ENCODE measurements around the gene COX18.

Gene COX18

GRCh38 chr4:73051625-73052024 lies 17.9 kb downstream of the COX18 start:
- no peak for DNase-seq

- no peak for DNase-seq
These were observed 23.6 kb downstream of the COX18 start for GRCh38 chr4:73045879-73046278.

GRCh38 chr4:73037057-73037456 lies 32.5 kb downstream of the COX18 start:
- no peak for DNase-seq

DNA sequence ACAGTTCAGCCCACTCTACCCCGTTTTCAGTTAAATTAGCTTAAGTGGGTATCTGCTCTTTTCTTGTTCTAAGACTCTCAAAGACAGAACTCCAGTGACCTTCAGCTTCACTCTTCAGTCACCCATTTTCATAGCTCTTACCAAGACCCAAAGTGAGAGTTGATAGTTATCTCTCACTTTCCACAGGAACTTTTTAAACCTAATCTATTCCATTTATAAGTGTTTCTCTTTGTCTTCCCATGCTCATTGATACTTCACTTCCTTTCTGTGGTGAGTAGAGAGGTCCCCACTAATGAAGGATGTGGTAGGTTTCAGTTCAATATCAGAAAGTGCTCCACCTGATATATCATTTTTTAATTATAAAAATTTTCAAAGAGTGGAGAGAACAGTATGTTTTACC lies 33.4 kb downstream of the COX18 start:
- no peak for DNase-seq

GRCh38 chr4:73034896-73035295 lies 34.6 kb downstream of the COX18 start:
- DNase-seq: no peak

- DNase-seq: no peak
These were observed 40.9 kb downstream of the COX18 start for GRCh38 chr4:73028621-73029020.

- no peak for DNase-seq
These were observed 47.9 kb downstream of the COX18 start for GRCh38 chr4:73021634-73022033.

DNA sequence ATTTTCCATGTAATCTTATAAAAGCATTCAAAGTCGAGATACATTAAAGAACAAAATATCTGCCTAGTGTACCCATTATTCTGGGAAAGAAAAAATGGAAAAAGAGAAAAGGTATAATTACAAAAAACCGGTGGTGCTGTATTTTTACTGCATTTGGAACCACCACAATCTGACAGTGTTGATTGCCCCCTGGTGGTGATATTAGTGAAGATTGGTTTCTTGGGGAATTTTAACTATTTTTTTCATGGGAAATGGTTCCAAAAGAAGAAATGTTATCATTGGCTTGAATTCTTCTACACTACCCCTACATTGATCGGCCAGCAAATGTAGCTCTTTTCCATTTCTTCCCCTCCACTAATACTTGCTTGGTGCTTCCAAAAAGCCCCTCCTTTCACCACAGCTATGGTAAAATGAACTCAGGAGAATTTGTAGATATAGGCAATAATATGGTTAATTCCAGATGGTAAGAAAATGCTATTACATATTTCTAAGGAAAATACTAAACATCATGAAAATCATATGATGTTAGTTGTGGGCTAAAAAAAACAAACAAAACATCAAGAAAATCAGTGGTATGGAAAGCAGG lies 50.0 kb downstream of the COX18 start:
- DNase-seq: no peak

DNA sequence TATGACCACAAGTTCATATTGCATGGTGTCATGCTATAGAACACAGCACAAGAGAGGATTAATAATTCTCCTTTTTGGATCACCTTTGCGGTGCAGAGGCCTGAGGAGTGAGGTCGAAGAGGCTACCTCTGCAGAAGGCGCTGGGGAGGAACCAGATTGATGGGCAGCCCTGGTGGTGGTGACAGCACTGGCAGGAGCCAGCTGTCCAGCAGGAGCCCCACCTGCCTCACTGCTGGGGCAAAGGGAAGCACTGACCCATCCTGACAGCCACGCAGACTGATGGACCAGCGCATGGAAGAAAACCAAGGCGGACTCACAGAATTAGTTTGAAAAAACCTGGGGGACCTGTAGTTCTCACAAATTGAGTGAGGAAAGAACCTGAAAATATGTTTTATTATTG lies 50.9 kb downstream of the COX18 start:
- no peak for DNase-seq

DNA sequence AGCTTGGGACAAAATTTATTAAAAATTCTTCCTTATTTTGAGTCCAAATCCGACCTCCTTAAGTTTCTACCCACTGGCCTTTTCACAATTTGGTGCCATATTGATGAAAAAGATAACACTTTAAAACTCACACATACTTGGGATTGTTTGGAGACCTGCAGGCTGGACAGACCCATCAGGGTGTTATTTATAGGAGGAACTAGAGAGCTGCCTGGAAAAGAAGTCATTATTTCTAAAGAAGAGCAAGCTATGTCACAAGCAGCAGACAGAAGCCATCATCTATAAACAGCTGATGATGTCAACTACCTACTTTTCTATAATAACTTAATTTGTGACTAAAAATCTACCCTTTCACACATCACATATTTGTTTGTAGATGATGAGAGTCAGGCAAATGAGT lies 56.2 kb downstream of the COX18 start:
- DNase-seq: no peak

DNA sequence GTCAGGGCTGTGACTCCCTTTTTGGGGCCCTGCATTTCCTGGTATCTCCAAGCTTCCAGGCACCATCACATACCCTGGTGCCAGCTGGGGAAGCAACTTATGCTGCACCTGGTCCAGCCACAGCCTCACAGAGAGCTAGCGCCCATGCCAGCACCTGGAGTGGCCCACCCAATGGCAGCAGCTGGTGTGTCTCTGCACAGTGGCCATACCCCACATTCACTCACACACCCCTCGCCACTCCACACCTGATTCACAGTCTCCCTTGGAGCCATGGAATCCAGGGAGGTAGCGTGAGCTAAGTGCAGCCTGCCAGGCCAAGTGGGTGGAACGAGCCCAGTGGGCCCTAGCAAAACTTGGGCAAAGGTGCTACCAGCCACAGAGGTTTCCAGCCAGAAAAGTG lies 56.8 kb downstream of the COX18 start:
- no peak for DNase-seq

- no peak for DNase-seq
These were observed 57.9 kb downstream of the COX18 start for GRCh38 chr4:73011629-73011985.

GRCh38 chr4:73010789-73011628 lies 58.5 kb downstream of the COX18 start:
- no peak for DNase-seq

- DNase-seq: no peak
These were observed 61.9 kb downstream of the COX18 start for GRCh38 chr4:73007526-73008100.

DNA sequence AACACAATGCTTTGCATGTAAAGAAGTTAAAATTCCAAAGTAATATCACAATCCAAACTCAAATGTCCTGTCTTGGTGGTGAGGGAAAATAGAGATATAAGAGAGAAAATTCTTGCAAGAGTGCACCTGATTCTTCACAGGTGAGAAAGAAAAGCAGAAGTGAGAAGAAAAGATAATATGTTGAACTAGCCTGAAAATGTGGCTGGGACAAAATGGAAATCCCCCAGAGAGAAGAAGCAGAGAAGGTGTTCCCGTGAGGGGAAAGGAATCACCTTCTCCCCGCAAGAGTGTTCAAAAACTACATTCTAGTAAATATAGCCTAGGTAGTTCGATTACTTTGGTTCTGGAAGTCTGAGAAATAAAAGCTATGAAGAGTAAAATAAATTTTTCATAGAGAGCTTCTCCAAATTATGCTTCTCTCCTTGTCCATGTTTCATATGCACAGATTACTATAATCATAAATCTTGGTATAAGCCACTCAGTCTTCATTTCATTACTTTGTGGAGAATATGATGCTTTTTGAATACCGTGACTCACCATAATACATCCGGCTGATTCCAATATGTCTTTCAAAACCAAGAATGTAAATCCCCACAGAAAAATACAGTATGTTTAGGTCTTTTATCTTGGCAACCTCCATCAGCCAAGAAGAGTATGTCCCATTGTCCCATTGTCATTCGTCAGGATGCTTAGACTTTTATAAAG lies 63.1 kb downstream of the COX18 start:
- no peak for DNase-seq

GRCh38 chr4:73005514-73005913 lies 64.0 kb downstream of the COX18 start:
- no peak for DNase-seq
